AG04450 (cell line): ENCODE data around the gene C1orf21. TPM values are rescaled to one million over a fixed set of nuclear protein-coding genes. Genes with fewer than 3 reads are reported as not detected.

ENCODE experiments used
- CTCF ChIA-PET: fragments of 300-600, 350-600 bp; formaldehyde crosslinking; extraction: SDS; loops from one replicate; lab custom pipeline; 2022; ENCODE audit warnings: antibody characterized with exemption, inconsistent platforms; lab: Charles Lee
- POLR2A ChIA-PET: fragments of 350-600 bp; formaldehyde crosslinking; extraction: SDS; loops from one replicate; lab custom pipeline; 2021; ENCODE audit warnings: antibody characterized with exemption, inconsistent platforms; lab: Yijun Ruan, JAX
- DNase-seq: peaks from one replicate; pipeline ENCODE4 v3.0.0-alpha.2; 2011; ENCODE audit warnings: low read depth, low spot score
- H3K27ac ChIP-seq: one replicate; pipeline ENCODE4 v1.5.1; 2012; ENCODE audit warnings: low read depth, low read length, control low read depth
- H3K27me3 ChIP-seq: one replicate; pipeline ENCODE4 v1.6.0; 2012; ENCODE audit warnings: low read length; ENCODE audit not compliant: control insufficient read depth, insufficient read depth
- H3K4me3 ChIP-seq: 2 replicates; pipeline ENCODE4 v1.5.1; 2011; ENCODE audit warnings: mild to moderate bottlenecking, low read depth, low read length, control low read depth
- H3K9me3 ChIP-seq: 2 replicates; pipeline ENCODE4 v1.5.1; 2012; ENCODE audit warnings: low read length; ENCODE audit not compliant: control insufficient read depth, insufficient read depth
- polyA plus RNA-seq: library from polyadenylated mRNA; depleted of rRNA; stranded (reverse); fragments of >200 nt; gene quantifications from 2 replicates; pipeline ENCODE4 v1.2.3, GENCODE V29; 2011
- TF ChIP-seq, protein P1 (sequence below): IDR thresholded peaks from 2 replicates; pipeline ENCODE4 v1.5.1; 2011; ENCODE audit warnings: low read depth, low read length, control low read depth, inconsistent platforms

Gene C1orf21
- polyA plus RNA-seq, 1 experiment: 29.5 TPM

- ChIA-PET CTCF (no interaction called here), POLR2A (no interaction called here)
- Histone ChIP-seq H3K9me3 (no peaks in the 10 kb centered on the region), H3K27ac (no peak overlapping the region), H3K4me3 (no peak overlapping the region), H3K27me3 (no peaks in the 10 kb centered on the region)
- TF ChIP-seq, protein P1, sequence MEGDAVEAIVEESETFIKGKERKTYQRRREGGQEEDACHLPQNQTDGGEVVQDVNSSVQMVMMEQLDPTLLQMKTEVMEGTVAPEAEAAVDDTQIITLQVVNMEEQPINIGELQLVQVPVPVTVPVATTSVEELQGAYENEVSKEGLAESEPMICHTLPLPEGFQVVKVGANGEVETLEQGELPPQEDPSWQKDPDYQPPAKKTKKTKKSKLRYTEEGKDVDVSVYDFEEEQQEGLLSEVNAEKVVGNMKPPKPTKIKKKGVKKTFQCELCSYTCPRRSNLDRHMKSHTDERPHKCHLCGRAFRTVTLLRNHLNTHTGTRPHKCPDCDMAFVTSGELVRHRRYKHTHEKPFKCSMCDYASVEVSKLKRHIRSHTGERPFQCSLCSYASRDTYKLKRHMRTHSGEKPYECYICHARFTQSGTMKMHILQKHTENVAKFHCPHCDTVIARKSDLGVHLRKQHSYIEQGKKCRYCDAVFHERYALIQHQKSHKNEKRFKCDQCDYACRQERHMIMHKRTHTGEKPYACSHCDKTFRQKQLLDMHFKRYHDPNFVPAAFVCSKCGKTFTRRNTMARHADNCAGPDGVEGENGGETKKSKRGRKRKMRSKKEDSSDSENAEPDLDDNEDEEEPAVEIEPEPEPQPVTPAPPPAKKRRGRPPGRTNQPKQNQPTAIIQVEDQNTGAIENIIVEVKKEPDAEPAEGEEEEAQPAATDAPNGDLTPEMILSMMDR: no peak
- DNase-seq: no peak
These were observed 115.3 kb downstream of the C1orf21 start for GRCh38 chr1:184502161-184502560.

GRCh38 chr1:184503221-184503749, 116.5 kb downstream of the C1orf21 start:
- CTCF ChIA-PET: interaction anchor here (1.0 kb wide), 1 partner anchor 161 kb away, joined by 3 read pairs; no protein-coding TSS in a partner anchor
- H3K9me3 ChIP-seq: no peaks in the 10 kb centered on the region
- H3K27me3 ChIP-seq: no peaks in the 10 kb centered on the region
- POLR2A ChIA-PET: interaction anchor here (0.7 kb wide), 2 partner anchors 163 to 428 kb away, joined by 4 to 10 read pairs; no protein-coding TSS in a partner anchor
- no peak overlapping the region for H3K4me3 ChIP-seq
- H3K27ac ChIP-seq: no peak overlapping the region
- no peak for DNase-seq
- TF ChIP-seq, protein P1: no peak

DNA sequence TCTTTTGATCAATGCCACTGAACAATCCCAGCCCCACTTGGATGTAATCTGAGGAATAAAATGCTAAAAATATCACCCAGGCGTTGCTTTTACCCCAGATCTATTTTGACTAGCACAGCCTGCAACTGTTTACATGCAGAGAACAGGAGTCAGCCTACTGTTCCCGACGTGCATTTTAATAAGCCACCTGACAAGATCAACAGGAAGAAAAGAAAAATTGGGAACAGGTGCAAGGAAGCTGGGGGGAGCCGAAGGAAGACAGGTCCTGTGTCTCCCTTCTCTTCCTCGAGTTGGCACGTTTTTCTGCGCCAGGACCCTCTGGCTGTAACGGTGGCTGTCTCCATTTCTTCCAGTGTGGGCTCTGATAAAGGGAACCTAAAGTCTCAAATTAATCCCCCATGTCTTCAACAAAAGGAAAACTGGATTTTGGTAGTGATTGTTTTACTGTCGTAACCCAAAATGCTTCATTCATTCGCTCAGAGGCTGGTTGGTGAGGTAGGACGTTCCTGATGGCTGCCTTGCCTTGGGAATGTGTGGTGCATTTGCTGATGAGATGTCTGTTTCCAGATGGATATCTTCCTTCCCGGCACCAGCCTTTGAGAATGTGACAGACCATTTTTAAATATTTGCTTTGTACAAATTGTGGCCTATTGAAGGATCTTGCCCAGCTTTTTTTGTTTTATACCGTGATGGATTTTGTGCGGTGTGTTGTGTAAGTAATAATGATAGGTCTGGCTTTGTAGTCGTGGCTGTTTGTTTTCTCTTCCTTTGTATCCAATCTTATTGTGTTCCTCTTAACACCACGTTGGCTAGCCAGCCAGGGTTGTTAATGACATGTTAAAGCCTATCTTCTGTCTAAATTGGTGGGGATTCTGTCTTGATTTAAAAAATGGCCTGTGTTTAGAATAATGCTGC, 117.5 kb downstream of the C1orf21 start:
- TF ChIP-seq, protein P1: no peak
- H3K27ac ChIP-seq: no peak overlapping the region
- H3K4me3 ChIP-seq: no peak overlapping the region
- H3K9me3 ChIP-seq: no peaks in the 10 kb centered on the region
- ChIA-PET CTCF (interaction anchor here (1.0 kb wide), 1 partner anchor 160 kb away, joined by 3 read pairs; no protein-coding TSS in a partner anchor), POLR2A (no interaction called here)
- no peak for DNase-seq
- H3K27me3 ChIP-seq: no peaks in the 10 kb centered on the region

GRCh38 chr1:184504955-184505338, 118.1 kb downstream of the C1orf21 start:
- Histone ChIP-seq H3K27ac (no peak overlapping the region), H3K9me3 (no peaks in the 10 kb centered on the region), H3K4me3 (no peak overlapping the region), H3K27me3 (no peaks in the 10 kb centered on the region)
- POLR2A ChIA-PET: no interaction called here
- TF ChIP-seq, protein P1: no peak
- DNase-seq: no peak
- CTCF ChIA-PET: no interaction called here

DNA sequence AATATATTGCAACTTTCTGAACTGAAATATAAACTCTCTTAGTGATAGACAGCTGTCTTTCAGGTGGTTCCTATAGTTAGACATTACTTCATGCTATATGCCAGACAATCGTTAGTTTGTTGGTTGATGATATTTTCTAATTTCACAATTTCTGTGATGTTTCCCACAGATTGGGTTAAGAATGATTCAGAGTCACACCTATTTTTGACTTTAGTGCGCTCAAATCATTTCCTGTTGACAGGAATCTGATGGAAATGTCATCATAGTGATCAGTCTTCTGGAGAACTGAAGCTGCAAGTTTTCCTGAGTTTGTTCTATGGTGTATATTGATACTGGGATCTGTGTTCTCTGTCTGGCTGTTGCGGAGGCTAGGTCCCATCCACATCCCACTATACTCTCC, 119.7 kb downstream of the C1orf21 start:
- CTCF ChIA-PET: no interaction called here
- POLR2A ChIA-PET: no interaction called here
- Histone ChIP-seq H3K9me3 (no peaks in the 10 kb centered on the region), H3K27me3 (no peaks in the 10 kb centered on the region), H3K4me3 (no peak overlapping the region), H3K27ac (no peak overlapping the region)
- TF ChIP-seq, protein P1: no peak
- no peak for DNase-seq
